HepG2 (cell line): Measurements from ENCODE around the gene LBX2. TPM values are rescaled to one million over a fixed set of nuclear protein-coding genes. Genes with fewer than 3 reads are reported as not detected.

ENCODE experiments used
- AHR ChIP-seq: IDR thresholded peaks from 2 replicates; pipeline ENCODE4 v1.6.1; 2018; ENCODE audit warnings: missing genetic modification reagents, missing compliant biosample characterization
- ESRRA ChIP-seq: sonication (generic); formaldehyde crosslinking; IDR thresholded peaks from 2 replicates; pipeline ENCODE4 v1.5.1; 2020; ENCODE audit warnings: mild to moderate bottlenecking, low read depth, missing genetic modification reagents
- ETV6 ChIP-seq: sonication (generic); formaldehyde crosslinking; conservative IDR thresholded peaks from 2 replicates; pipeline ENCODE4 v1.4.0; 2020; ENCODE audit warnings: missing genetic modification reagents
- FOXP1 ChIP-seq, 2 experiments: fragments of 450-650 bp in 1 of 2; IDR thresholded peaks; 2 replicates each; pipeline ENCODE4 v1.6.1; 2017 to 2018; ENCODE audit warnings: antibody characterized with exemption in 1 of 2
- HDAC2 ChIP-seq: sonication (generic); formaldehyde crosslinking; IDR thresholded peaks from 2 replicates; pipeline ENCODE4 v1.4.0; 2020; ENCODE audit warnings: missing genetic modification reagents
- IKZF4 ChIP-seq: sonication (generic); formaldehyde crosslinking; IDR thresholded peaks from 2 replicates; pipeline ENCODE4 v1.5.1; 2020; ENCODE audit warnings: borderline replicate concordance, mild to moderate bottlenecking, low read depth, missing genetic modification reagents; ENCODE audit errors: not compliant biosample characterization
- JDP2 ChIP-seq: sonication (generic); formaldehyde crosslinking; IDR thresholded peaks from 2 replicates; pipeline ENCODE4 v1.8.1; 2022; ENCODE audit warnings: missing genetic modification reagents, borderline replicate concordance
- KLF6 ChIP-seq: IDR thresholded peaks from 2 replicates; pipeline ENCODE4 v1.8.0; 2016; ENCODE audit warnings: missing biosample characterization, missing genetic modification reagents
- PLRG1 ChIP-seq: fragments of 450-650 bp; conservative IDR thresholded peaks from 2 replicates; pipeline ENCODE4 v1.6.1; 2016
- RBM39 ChIP-seq: fragments of 200-400 bp; formaldehyde crosslinking; IDR thresholded peaks from one replicate; pipeline ENCODE4 v1.6.1; 2018; ENCODE audit warnings: antibody characterized with exemption, mild to moderate bottlenecking, low read depth, low read length; ENCODE audit not compliant: poor library complexity, severe bottlenecking
- RXRA ChIP-seq: sonication (generic); formaldehyde crosslinking; IDR thresholded peaks from 2 replicates; pipeline ENCODE4 v1.5.1; 2020; ENCODE audit warnings: missing genetic modification reagents
- TBP ChIP-seq: sonication (generic); formaldehyde crosslinking; IDR thresholded peaks from 2 replicates; pipeline ENCODE4 v1.5.0; 2020; ENCODE audit warnings: missing genetic modification reagents
- TRIM24 ChIP-seq: sonication (generic); formaldehyde crosslinking; IDR thresholded peaks from 2 replicates; pipeline ENCODE4 v1.8.0; 2022; ENCODE audit warnings: mild to moderate bottlenecking, missing genetic modification reagents
- ZBTB42 ChIP-seq: sonication (generic); formaldehyde crosslinking; IDR thresholded peaks from 2 replicates; pipeline ENCODE4 v1.5.0; 2020; ENCODE audit warnings: mild to moderate bottlenecking, missing genetic modification reagents
- ZNF530 ChIP-seq: sonication (generic); formaldehyde crosslinking; IDR thresholded peaks from 2 replicates; pipeline ENCODE4 v1.5.0; 2020; ENCODE audit warnings: low read depth, mild to moderate bottlenecking, missing genetic modification reagents
- ZNF652 ChIP-seq: IDR thresholded peaks from 2 replicates; pipeline ENCODE4 v1.6.1; 2016; ENCODE audit warnings: low read depth, borderline replicate concordance
- ZSCAN31 ChIP-seq: sonication (generic); formaldehyde crosslinking; IDR thresholded peaks from 2 replicates; pipeline ENCODE4 v1.5.0; 2020; ENCODE audit warnings: low read depth, mild to moderate bottlenecking, missing genetic modification reagents
- polyA plus RNA-seq, 8 experiments: library from polyadenylated mRNA; depleted of rRNA in 3 of 8; stranded (reverse) in 7 of 8; unstranded in 1 of 8; fragments of >200 nt; fragmentation: Illumina TruSeq in 4 of 8; extraction: Trizol in 4 of 8; gene quantifications; 2 replicates each; pipeline versions ENCODE4 v1.2.1 to v1.2.3, GENCODE V29; 2011 to 2016; ENCODE audit warnings: low read depth in 4 of 8, missing spikeins in 1 of 8, mixed read lengths in 1 of 8; ENCODE audit not compliant: insufficient read depth in 1 of 8
- total RNA-seq, 5 experiments: library from RNA; depleted of rRNA; stranded (reverse); fragments of >200 nt; fragmentation: Illumina TruSeq; extraction: Trizol; gene quantifications; 2 replicates each; pipeline ENCODE4 v1.2.3, GENCODE V29; 2016; ENCODE audit warnings: low read depth in 1 of 5
- TF ChIP-seq, protein P1 (sequence below): IDR thresholded peaks from 2 replicates; pipeline ENCODE4 v1.6.1; 2016
- TF ChIP-seq, protein P2 (sequence below): sonication (generic); formaldehyde crosslinking; IDR thresholded peaks from 2 replicates; pipeline ENCODE4 v1.8.1; 2023; ENCODE audit warnings: mild to moderate bottlenecking, moderate library complexity, missing genetic modification reagents
- TF ChIP-seq, protein P3 (sequence below): sonication (generic); formaldehyde crosslinking; IDR thresholded peaks from 2 replicates; pipeline ENCODE4 v1.4.0; 2020; ENCODE audit warnings: mild to moderate bottlenecking, missing genetic modification reagents, borderline replicate concordance
- TF ChIP-seq, protein P4 (sequence below): IDR thresholded peaks from 2 replicates; pipeline ENCODE4 v1.6.1; 2016; ENCODE audit warnings: missing genetic modification reagents, missing compliant biosample characterization
- TF ChIP-seq, protein P5 (sequence below): sonication (generic); formaldehyde crosslinking; IDR thresholded peaks from 2 replicates; pipeline ENCODE4 v1.5.1; 2020; ENCODE audit warnings: missing genetic modification reagents, mild to moderate bottlenecking, borderline replicate concordance
- TF ChIP-seq, protein P6 (sequence below): sonication (generic); formaldehyde crosslinking; IDR thresholded peaks from 2 replicates; pipeline ENCODE4 v1.8.1; 2023; ENCODE audit warnings: mild to moderate bottlenecking, missing genetic modification reagents, borderline replicate concordance

The LBX2 gene
- total and polyA plus RNA-seq, 2 of the 13 experiments (the other 11 are each of a cell fraction or from before 2014, with no cell fraction given): 6.4 to 8.1 TPM

DNA sequence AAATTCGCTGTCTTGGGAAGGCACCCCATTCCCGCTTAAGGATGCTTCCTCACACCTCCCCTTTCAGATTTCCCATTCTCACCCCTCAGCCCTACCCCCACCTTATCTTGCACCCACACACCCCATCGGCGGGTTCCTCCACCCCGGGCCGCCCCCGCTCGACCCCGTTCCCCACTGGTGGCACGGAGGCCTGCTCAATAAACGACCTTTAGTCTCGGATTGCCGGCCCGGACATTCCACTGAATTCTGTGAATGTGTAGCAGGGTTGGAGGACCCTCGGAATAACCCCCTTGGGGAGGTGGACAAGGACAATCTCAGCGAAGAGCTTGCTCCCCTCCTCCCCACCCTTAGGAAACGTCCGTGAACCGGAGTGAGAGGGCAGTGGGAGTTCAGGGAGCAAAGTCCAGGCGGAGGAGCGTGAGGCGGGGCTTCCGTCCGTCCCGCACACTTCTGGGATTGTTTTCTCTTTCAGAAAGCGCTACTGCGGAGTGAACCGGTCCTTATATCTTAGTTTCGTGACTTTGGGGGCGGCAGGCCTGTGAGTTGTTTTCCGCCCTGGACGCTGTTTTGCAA is 2.8 kb upstream of the LBX2 start (continued):
- TF ChIP-seq PLRG1 (no peak), KLF6 (CRISPR knock-in tag) (peak; percentile 77), ZBTB42 (CRISPR knock-in tag) (0 out of 2 replicates have a peak, but pooled peaks have one; percentile 69), TBP (no peak), FOXP1 (IDR thresholded peaks at IDR 0.05) (no peak), FOXP1 (CRISPR knock-in tag; IDR thresholded peaks at IDR 0.05) (peak; percentile 56; the same call in 1 of the 2 replicates), HDAC2 (CRISPR knock-in tag) (peak; percentile 89), IKZF4 (CRISPR knock-in tag) (peak; percentile 45), RXRA (CRISPR knock-in tag) (peak; percentile 100), JDP2 (CRISPR knock-in tag) (peak; percentile 42; the same call in 1 of the 2 replicates), ETV6 (CRISPR knock-in tag) (0 out of 2 replicates have a peak, but pooled peaks have one; percentile 18), ZNF530 (CRISPR knock-in tag) (no peak), ZSCAN31 (CRISPR knock-in tag) (no peak), ESRRA (CRISPR knock-in tag) (peak; percentile 85; the same call in 1 of the 2 replicates), TRIM24 (CRISPR knock-in tag) (no peak; the same call in 1 of the 2 replicates), RBM39 (peak; percentile 26), AHR (peak; percentile 49; the same call in 1 of the 2 replicates), ZNF652 (CRISPR knock-in tag) (0 out of 2 replicates have a peak, but pooled peaks have one; percentile 13)
- TF ChIP-seq, protein P1, sequence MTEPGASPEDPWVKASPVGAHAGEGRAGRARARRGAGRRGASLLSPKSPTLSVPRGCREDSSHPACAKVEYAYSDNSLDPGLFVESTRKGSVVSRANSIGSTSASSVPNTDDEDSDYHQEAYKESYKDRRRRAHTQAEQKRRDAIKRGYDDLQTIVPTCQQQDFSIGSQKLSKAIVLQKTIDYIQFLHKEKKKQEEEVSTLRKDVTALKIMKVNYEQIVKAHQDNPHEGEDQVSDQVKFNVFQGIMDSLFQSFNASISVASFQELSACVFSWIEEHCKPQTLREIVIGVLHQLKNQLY (CRISPR knock-in tag): peak; percentile 20; the same call in 1 of the 2 replicates
- TF ChIP-seq, protein P2, sequence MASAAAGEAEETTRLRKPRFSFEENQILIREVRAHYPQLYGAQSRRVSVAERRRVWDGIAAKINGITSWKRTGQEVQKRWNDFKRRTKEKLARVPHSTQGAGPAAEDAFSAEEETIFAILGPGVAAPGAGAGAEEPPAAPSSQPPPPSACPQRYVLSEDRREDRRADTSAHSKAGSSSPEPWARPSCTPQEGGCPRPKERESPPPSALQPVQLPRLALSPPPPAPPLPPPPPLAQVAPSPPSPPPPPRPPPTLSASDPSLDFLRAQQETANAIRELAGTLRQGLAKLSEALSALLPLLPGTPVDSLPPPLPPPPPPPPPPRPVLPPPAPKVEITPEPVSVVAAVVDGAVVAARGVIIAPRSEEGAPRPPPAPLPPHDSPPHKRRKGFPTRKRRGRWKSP (CRISPR knock-in tag): no peak
- TF ChIP-seq, protein P3, sequence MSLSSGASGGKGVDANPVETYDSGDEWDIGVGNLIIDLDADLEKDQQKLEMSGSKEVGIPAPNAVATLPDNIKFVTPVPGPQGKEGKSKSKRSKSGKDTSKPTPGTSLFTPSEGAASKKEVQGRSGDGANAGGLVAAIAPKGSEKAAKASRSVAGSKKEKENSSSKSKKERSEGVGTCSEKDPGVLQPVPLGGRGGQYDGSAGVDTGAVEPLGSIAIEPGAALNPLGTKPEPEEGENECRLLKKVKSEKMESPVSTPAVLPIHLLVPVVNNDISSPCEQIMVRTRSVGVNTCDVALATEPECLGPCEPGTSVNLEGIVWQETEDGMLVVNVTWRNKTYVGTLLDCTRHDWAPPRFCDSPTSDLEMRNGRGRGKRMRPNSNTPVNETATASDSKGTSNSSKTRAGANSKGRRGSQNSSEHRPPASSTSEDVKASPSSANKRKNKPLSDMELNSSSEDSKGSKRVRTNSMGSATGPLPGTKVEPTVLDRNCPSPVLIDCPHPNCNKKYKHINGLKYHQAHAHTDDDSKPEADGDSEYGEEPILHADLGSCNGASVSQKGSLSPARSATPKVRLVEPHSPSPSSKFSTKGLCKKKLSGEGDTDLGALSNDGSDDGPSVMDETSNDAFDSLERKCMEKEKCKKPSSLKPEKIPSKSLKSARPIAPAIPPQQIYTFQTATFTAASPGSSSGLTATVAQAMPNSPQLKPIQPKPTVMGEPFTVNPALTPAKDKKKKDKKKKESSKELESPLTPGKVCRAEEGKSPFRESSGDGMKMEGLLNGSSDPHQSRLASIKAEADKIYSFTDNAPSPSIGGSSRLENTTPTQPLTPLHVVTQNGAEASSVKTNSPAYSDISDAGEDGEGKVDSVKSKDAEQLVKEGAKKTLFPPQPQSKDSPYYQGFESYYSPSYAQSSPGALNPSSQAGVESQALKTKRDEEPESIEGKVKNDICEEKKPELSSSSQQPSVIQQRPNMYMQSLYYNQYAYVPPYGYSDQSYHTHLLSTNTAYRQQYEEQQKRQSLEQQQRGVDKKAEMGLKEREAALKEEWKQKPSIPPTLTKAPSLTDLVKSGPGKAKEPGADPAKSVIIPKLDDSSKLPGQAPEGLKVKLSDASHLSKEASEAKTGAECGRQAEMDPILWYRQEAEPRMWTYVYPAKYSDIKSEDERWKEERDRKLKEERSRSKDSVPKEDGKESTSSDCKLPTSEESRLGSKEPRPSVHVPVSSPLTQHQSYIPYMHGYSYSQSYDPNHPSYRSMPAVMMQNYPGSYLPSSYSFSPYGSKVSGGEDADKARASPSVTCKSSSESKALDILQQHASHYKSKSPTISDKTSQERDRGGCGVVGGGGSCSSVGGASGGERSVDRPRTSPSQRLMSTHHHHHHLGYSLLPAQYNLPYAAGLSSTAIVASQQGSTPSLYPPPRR (CRISPR knock-in tag): peak; percentile 52; the same call in 1 of the 2 replicates
- TF ChIP-seq, protein P4, sequence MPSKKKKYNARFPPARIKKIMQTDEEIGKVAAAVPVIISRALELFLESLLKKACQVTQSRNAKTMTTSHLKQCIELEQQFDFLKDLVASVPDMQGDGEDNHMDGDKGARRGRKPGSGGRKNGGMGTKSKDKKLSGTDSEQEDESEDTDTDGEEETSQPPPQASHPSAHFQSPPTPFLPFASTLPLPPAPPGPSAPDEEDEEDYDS (CRISPR knock-in tag): peak; percentile 84
- TF ChIP-seq, protein P5, sequence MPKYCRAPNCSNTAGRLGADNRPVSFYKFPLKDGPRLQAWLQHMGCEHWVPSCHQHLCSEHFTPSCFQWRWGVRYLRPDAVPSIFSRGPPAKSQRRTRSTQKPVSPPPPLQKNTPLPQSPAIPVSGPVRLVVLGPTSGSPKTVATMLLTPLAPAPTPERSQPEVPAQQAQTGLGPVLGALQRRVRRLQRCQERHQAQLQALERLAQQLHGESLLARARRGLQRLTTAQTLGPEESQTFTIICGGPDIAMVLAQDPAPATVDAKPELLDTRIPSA (CRISPR knock-in tag): no peak
- TF ChIP-seq, protein P6, sequence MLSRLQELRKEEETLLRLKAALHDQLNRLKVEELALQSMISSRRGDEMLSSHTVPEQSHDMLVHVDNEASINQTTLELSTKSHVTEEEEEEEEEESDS: no peak
